HepG2 (cell line): ENCODE results near the gene CDH23. TPM values are rescaled to one million over a fixed set of nuclear protein-coding genes. Genes with fewer than 3 reads are reported as not detected.

Experiments
- ATAC-seq: fragments of 200-7000 bp; cut with Tn5 transposase; 3 replicates; pipeline ENCODE4 v1.9.1; 2020; ENCODE audit warnings: mild to moderate bottlenecking, moderate library complexity
- BruUV-seq: library from RNA; stranded (reverse); fragments of 400-500 nt; replicated peaks from 2 replicates; lab custom pipeline; 2021; lab: Mats Ljungman, UMichigan
- CTCF ChIA-PET: fragments of 300-600 bp; formaldehyde crosslinking; extraction: SDS; loops from one replicate; lab custom pipeline; 2021; ENCODE audit warnings: low total read pairs, inconsistent platforms, low intra/inter-chr PET ratio; lab: Yijun Ruan, JAX
- POLR2A ChIA-PET: fragments of 350-600 bp; sonication (Branson Sonifier 250); formaldehyde crosslinking; loops from one replicate; lab custom pipeline; 2020; ENCODE audit warnings: antibody characterized with exemption, inconsistent platforms; lab: Yijun Ruan, JAX
- DNase-seq: peaks from one replicate; pipeline ENCODE4 v3.0.0-alpha.2; 2015; ENCODE audit warnings: low spot score
- FAIRE-seq: peaks from 3 replicates; lab custom pipeline; 2011; peaks lifted over from hg19 to GRCh38; lab: Jason Lieb, UNC
- H2AFZ ChIP-seq: one replicate; pipeline ENCODE4 v1.6.1; 2011; ENCODE audit warnings: low read length, inconsistent platforms
- H3K27ac ChIP-seq: fragments of 300-600 bp; 3 replicates; pipeline ENCODE4 v1.8.0; 2011; ENCODE audit warnings: mixed run types, mild to moderate bottlenecking, mixed read lengths, low read length, inconsistent platforms; ENCODE audit not compliant: insufficient read depth; ENCODE audit errors: extremely low read length
- H3K27me3 ChIP-seq, 2 experiments: fragments of 200-600 bp in 1 of 2; 2 replicates in 1 of 2; 3 replicates in 1 of 2; pipeline versions ENCODE4 v1.6.0 to v1.8.0; 2011; ENCODE audit warnings: low read length in 2 of 2, mild to moderate bottlenecking in 2 of 2, moderate library complexity in 2 of 2, inconsistent platforms in 1 of 2; ENCODE audit not compliant: insufficient read depth in 2 of 2, control insufficient read depth in 1 of 2
- H3K36me3 ChIP-seq, 2 experiments: fragments of 200-600 bp in 1 of 2; replicated peaks in 1 of 2; 2 replicates in 1 of 2; 3 replicates in 1 of 2; pipeline versions ENCODE4 v1.5.1 to v1.8.0; 2011; ENCODE audit warnings: low read length in 2 of 2, inconsistent platforms in 1 of 2; ENCODE audit not compliant: insufficient read depth in 2 of 2, control insufficient read depth in 1 of 2
- H3K4me1 ChIP-seq: 2 replicates; pipeline ENCODE4 v1.5.1; 2012; ENCODE audit warnings: low read length, inconsistent platforms; ENCODE audit not compliant: insufficient read depth
- H3K4me2 ChIP-seq: 2 replicates; pipeline ENCODE4 v1.6.0; 2011; ENCODE audit warnings: low read depth, low read length, inconsistent platforms
- H3K4me3 ChIP-seq, 3 experiments: fragments of 200-600 bp in 1 of 3; sonication (generic), shearing (Covaris generic) in 1 of 3; replicated peaks in 1 of 3; 2 replicates each; pipeline ENCODE4 v1.5.1; 2011 to 2016; ENCODE audit warnings: low read length in 3 of 3, inconsistent platforms in 2 of 3, low read depth in 2 of 3, mild to moderate bottlenecking in 2 of 3, control low read depth in 1 of 3, mixed read lengths in 1 of 3; ENCODE audit not compliant: insufficient read depth in 1 of 3
- H3K79me2 ChIP-seq: one replicate; pipeline ENCODE4 v1.6.1; 2011; ENCODE audit warnings: low read length, inconsistent platforms; ENCODE audit not compliant: insufficient read depth
- H3K9ac ChIP-seq: 2 replicates; pipeline ENCODE4 v1.6.0; 2011; ENCODE audit warnings: mild to moderate bottlenecking, low read depth, low read length, inconsistent platforms; ENCODE audit not compliant: insufficient read depth
- H3K9me3 ChIP-seq: 2 replicates; pipeline ENCODE4 v1.5.1; 2012; ENCODE audit warnings: mild to moderate bottlenecking, low read length
- H4K20me1 ChIP-seq: 2 replicates; pipeline ENCODE4 v1.6.0; 2011; ENCODE audit warnings: inconsistent platforms, mild to moderate bottlenecking, low read length, moderate library complexity; ENCODE audit not compliant: insufficient read depth
- EP300 ChIP-seq, 3 experiments: sonication (generic) in 1 of 3; formaldehyde crosslinking in 1 of 3; IDR thresholded peaks; 2 replicates each; pipeline versions ENCODE4 v1.5.1 to v1.6.1; 2011 to 2020; ENCODE audit warnings: low read depth in 2 of 3, low read length in 2 of 3, borderline replicate concordance in 1 of 3, improper control_type of control experiment in 1 of 3, mild to moderate bottlenecking in 1 of 3, missing genetic modification reagents in 1 of 3, moderate library complexity in 1 of 3
- MAF1 ChIP-seq: sonication (generic); formaldehyde crosslinking; IDR thresholded peaks from 2 replicates; pipeline ENCODE4 v1.5.0; 2020; ENCODE audit warnings: missing genetic modification reagents, borderline replicate concordance
- MLLT10 ChIP-seq: sonication (generic); formaldehyde crosslinking; IDR thresholded peaks from 2 replicates; pipeline ENCODE4 v1.4.0; 2020; ENCODE audit warnings: missing genetic modification reagents
- NBN ChIP-seq: fragments of 450-650 bp; conservative IDR thresholded peaks from 2 replicates; pipeline ENCODE4 v1.6.1; 2017
- SOX6 ChIP-seq, 2 experiments: fragments of 450-650 bp in 1 of 2; sonication (generic) in 1 of 2; formaldehyde crosslinking in 1 of 2; IDR thresholded peaks; 2 replicates each; pipeline versions ENCODE4 v1.4.0 to v1.6.1; 2017 to 2020; ENCODE audit warnings: antibody characterized with exemption in 1 of 2, mild to moderate bottlenecking in 1 of 2, missing genetic modification reagents in 1 of 2
- YY1 ChIP-seq: IDR thresholded peaks from 2 replicates; pipeline ENCODE4 v1.6.1; 2011; ENCODE audit warnings: low read length, low read depth, moderate library complexity, mild to moderate bottlenecking; ENCODE audit not compliant: insufficient read depth, insufficient replicate concordance
- ZNF143 ChIP-seq: sonication (generic); formaldehyde crosslinking; IDR thresholded peaks from 2 replicates; pipeline ENCODE4 v1.4.0; 2020; ENCODE audit warnings: missing genetic modification reagents
- ZNF703 ChIP-seq: sonication (generic); formaldehyde crosslinking; IDR thresholded peaks from 2 replicates; pipeline ENCODE4 v1.5.1; 2020; ENCODE audit warnings: missing genetic modification reagents, mild to moderate bottlenecking, moderate library complexity, borderline replicate concordance
- ZNF850 ChIP-seq: sonication (generic); formaldehyde crosslinking; conservative IDR thresholded peaks from 2 replicates; pipeline ENCODE4 v1.9.0; 2021; ENCODE audit warnings: mild to moderate bottlenecking, missing genetic modification reagents
- WGBS: methylation state at CpG from one replicate; pipeline ENCODE4 v1.1.6; 2017; ENCODE audit warnings: low lambda C conversion rate; 5-methylcytosine and 5-hydroxymethylcytosine counted together
- in situ Hi-C: cut with HindIII; loops from 2 replicates; pipeline ENCODE4 v1.10.0; 2017; ENCODE audit warnings: low pct_unique_long_range_greater_than_20kb; ENCODE audit not compliant: extremely low pct_ligation_motif_present
- intact Hi-C: fragments of 100-400 bp; cut with micrococcal nuclease; formaldehyde crosslinking; loops from one replicate; pipeline ENCODE4 v1.10.0; 2022; ENCODE audit not compliant: unreplicated experiment
- polyA plus RNA-seq, 8 experiments: library from polyadenylated mRNA; depleted of rRNA in 3 of 8; stranded (reverse) in 7 of 8; unstranded in 1 of 8; fragments of >200 nt; fragmentation: Illumina TruSeq in 4 of 8; extraction: Trizol in 4 of 8; gene quantifications; 2 replicates each; pipeline versions ENCODE4 v1.2.1 to v1.2.3, GENCODE V29; 2011 to 2016; ENCODE audit warnings: low read depth in 4 of 8, missing spikeins in 1 of 8, mixed read lengths in 1 of 8; ENCODE audit not compliant: insufficient read depth in 1 of 8
- total RNA-seq, 5 experiments: library from RNA; depleted of rRNA; stranded (reverse); fragments of >200 nt; fragmentation: Illumina TruSeq; extraction: Trizol; gene quantifications; 2 replicates each; pipeline ENCODE4 v1.2.3, GENCODE V29; 2016; ENCODE audit warnings: low read depth in 1 of 5
- TF ChIP-seq, protein P1 (sequence below): sonication (generic); formaldehyde crosslinking; IDR thresholded peaks from 2 replicates; pipeline ENCODE4 v1.5.0; 2020; ENCODE audit warnings: missing genetic modification reagents
- TF ChIP-seq, protein P2 (sequence below): sonication (generic); formaldehyde crosslinking; IDR thresholded peaks from 2 replicates; pipeline ENCODE4 v1.5.1; 2020; ENCODE audit warnings: missing genetic modification reagents, mild to moderate bottlenecking, borderline replicate concordance
- TF ChIP-seq, protein P3 (sequence below): sonication (generic); formaldehyde crosslinking; IDR thresholded peaks from 2 replicates; pipeline ENCODE4 v1.4.0; 2020; ENCODE audit warnings: missing genetic modification reagents

Gene CDH23
- total and polyA plus RNA-seq, 2 of the 13 experiments (the other 11 are each of a cell fraction or from before 2014, with no cell fraction given), result 0.13 TPM; not detected in 1

DNA sequence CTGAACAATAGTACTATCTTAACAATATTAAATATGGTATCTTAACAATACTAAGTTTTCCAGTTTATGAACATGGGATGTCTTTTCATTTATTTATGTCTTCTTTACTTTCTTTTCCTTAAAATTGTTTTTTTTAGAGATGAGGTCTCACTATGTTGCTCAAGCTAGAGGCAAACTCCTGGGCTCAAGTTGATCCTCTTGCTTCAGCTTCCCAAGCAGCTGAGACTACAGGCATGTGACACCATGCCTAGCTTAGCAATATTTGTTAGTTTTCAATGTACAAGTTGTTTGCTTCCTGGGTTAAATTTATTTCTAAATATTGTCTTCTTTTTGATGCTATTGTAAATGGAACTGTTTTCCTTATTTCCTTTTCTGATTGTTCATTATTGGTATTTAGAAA is 16.9 kb downstream of the CDH23 start (continued):
- TF ChIP-seq, protein P1, sequence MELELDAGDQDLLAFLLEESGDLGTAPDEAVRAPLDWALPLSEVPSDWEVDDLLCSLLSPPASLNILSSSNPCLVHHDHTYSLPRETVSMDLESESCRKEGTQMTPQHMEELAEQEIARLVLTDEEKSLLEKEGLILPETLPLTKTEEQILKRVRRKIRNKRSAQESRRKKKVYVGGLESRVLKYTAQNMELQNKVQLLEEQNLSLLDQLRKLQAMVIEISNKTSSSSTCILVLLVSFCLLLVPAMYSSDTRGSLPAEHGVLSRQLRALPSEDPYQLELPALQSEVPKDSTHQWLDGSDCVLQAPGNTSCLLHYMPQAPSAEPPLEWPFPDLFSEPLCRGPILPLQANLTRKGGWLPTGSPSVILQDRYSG (CRISPR knock-in tag), result no peak
- TF ChIP-seq ZNF143 (CRISPR knock-in tag) (no peak), ZNF850 (no peak)

DNA sequence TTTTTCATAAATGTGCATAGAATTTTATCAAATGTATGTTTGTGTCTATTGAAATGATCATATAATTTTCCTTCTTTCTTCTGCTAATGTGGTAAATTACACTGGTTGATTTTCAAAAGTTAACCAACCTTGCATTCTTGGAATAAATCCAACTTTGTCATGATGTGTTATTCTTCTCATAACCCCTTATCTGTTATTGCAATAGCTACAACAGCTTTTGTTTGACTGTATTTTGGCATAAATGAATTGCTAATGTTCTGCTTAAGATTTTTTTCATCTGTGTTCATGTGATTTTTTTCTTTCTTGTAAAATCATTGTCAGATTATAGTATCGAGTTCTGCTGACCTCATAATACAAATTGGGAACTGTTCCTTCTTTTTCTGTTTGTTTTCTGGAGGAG is 17.6 kb downstream of the CDH23 start:
- no peak overlapping the region for H3K9ac ChIP-seq
- no peaks in the 10 kb centered on the region for H4K20me1 ChIP-seq
- H3K4me1 ChIP-seq, result no peaks in the 10 kb centered on the region
- FAIRE-seq (no peak), ATAC-seq (no peak), DNase-seq (no peak)
- POLR2A ChIA-PET, result no interaction called here
- H3K4me2 ChIP-seq, result no peak overlapping the region
- CTCF ChIA-PET, result no interaction called here
- in situ Hi-C loops, result no loop called here
- H3K27me3 ChIP-seq, result peaks cover 0 to 4% of the 10 kb centered on the region in 2 experiments; a peak in 1 of 5 replicates
- H3K4me3 ChIP-seq, result no peak overlapping the region
- H3K36me3 ChIP-seq, result no peaks in the 10 kb centered on the region
- TF ChIP-seq MAF1 (no peak), NBN (no peak), YY1 (no peak), MLLT10 (CRISPR knock-in tag) (no peak), ZNF703 (no peak), SOX6 (IDR thresholded peaks at IDR 0.05) (no peak), SOX6 (CRISPR knock-in tag; IDR thresholded peaks at IDR 0.05) (no peak), EP300 (IDR thresholded peaks at IDR 0.05; ENCODE audit: low read depth in 2 of 2, low read length in 2 of 2) (no peak), EP300 (CRISPR knock-in tag; IDR thresholded peaks at IDR 0.05; ENCODE audit: borderline replicate concordance) (no peak)
- TF ChIP-seq, protein P2, sequence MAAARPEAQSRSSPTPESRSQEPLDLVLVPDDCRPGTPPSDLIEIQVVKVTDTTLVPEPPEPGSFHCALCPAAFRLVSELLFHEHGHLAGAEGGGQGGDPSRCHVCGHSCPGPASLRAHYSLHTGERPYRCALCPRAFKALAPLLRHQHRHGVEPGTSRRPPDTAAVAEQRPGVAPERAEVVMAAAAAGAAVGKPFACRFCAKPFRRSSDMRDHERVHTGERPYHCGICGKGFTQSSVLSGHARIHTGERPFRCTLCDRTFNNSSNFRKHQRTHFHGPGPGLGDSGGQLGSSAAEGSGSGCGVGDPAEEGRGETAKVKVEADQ, result no peak
- TF ChIP-seq, protein P3, sequence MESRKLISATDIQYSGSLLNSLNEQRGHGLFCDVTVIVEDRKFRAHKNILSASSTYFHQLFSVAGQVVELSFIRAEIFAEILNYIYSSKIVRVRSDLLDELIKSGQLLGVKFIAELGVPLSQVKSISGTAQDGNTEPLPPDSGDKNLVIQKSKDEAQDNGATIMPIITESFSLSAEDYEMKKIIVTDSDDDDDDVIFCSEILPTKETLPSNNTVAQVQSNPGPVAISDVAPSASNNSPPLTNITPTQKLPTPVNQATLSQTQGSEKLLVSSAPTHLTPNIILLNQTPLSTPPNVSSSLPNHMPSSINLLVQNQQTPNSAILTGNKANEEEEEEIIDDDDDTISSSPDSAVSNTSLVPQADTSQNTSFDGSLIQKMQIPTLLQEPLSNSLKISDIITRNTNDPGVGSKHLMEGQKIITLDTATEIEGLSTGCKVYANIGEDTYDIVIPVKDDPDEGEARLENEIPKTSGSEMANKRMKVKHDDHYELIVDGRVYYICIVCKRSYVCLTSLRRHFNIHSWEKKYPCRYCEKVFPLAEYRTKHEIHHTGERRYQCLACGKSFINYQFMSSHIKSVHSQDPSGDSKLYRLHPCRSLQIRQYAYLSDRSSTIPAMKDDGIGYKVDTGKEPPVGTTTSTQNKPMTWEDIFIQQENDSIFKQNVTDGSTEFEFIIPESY (CRISPR knock-in tag), result no peak
- no peaks in the 10 kb centered on the region for H3K9me3 ChIP-seq
- BruUV-seq, result no TSS peak
- 0% methylated on average over 1 of the region's 1 CpG for WGBS
- no peak overlapping the region for H2AFZ ChIP-seq
- H3K79me2 ChIP-seq, result no peaks in the 10 kb centered on the region
- intact Hi-C loops, result no loop called here
- H3K27ac ChIP-seq, result no peak overlapping the region
